ENCODE data around the gene MT2A. TPM values are rescaled to one million over a fixed set of nuclear protein-coding genes. Genes with fewer than 3 reads are reported as not detected.

The MT2A gene
- total and polyA plus RNA-seq, 8 donors: 71.0 to 495 (median 198) TPM

- FAIRE-seq: no peak
- H3K9me3 ChIP-seq: no peaks in the 10 kb centered on the region
- H3K27ac ChIP-seq: no peak overlapping the region
- intact Hi-C loops (cut with DNase I): no loop called here
- no peak for DNase-seq
- 81 to 88% methylated on average over 1 of the region's 1 CpG for WGBS, 2 donors
- H3K36me3 ChIP-seq: no peaks in the 10 kb centered on the region
- no peaks in the 10 kb centered on the region for H3K27me3 ChIP-seq
- ATAC-seq: no peak
- peaks cover 0 to 18% (median 0%) of the 10 kb centered on the region in 3 donors for H3K4me1 ChIP-seq
- TF ChIP-seq, protein P1, sequence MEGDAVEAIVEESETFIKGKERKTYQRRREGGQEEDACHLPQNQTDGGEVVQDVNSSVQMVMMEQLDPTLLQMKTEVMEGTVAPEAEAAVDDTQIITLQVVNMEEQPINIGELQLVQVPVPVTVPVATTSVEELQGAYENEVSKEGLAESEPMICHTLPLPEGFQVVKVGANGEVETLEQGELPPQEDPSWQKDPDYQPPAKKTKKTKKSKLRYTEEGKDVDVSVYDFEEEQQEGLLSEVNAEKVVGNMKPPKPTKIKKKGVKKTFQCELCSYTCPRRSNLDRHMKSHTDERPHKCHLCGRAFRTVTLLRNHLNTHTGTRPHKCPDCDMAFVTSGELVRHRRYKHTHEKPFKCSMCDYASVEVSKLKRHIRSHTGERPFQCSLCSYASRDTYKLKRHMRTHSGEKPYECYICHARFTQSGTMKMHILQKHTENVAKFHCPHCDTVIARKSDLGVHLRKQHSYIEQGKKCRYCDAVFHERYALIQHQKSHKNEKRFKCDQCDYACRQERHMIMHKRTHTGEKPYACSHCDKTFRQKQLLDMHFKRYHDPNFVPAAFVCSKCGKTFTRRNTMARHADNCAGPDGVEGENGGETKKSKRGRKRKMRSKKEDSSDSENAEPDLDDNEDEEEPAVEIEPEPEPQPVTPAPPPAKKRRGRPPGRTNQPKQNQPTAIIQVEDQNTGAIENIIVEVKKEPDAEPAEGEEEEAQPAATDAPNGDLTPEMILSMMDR (IDR thresholded peaks at IDR 0.05): no peak
- H3K4me3 ChIP-seq: no peak overlapping the region
Measured at GRCh38 chr16:56605475-56605874, 2.9 kb upstream of the MT2A start.

DNA sequence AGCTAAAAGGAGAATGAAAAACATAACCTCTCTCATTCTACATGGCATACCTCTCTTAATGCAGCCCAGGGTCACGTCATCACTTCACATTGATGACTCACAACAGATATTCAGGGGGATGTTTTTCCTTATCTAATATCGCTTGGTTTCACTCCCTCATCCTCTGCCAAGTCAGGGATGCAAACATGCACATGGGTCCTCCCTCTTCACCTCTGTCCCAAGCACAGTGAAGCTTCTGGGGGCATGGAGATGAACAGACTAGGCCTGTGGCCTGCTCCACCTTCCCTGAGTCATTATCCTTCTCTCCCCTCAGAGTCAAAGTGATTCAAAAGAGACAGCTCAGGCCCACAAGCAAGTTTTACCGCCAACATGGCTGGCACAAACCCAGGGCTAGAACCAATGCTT, 2.3 kb upstream of the MT2A start:
- DNase-seq (no peak), FAIRE-seq (no peak), ATAC-seq (no peak)
- peaks cover 0 to 20% (median 0%) of the 10 kb centered on the region in 3 donors for H3K4me1 ChIP-seq
- no peaks in the 10 kb centered on the region for H3K9me3 ChIP-seq
- TF ChIP-seq, protein P1 (IDR thresholded peaks at IDR 0.05): no peak
- WGBS, 2 donors: 82 to 84% methylated on average over 3 of the region's 3 CpGs
- intact Hi-C loops (cut with DNase I): no loop called here
- H3K27ac ChIP-seq: peak overlapping the region; percentile 78 to 94 (median 90)
- no peaks in the 10 kb centered on the region for H3K36me3 ChIP-seq
- no peak overlapping the region for H3K4me3 ChIP-seq
- no peaks in the 10 kb centered on the region for H3K27me3 ChIP-seq

- 39 to 53% methylated on average over 8 of the region's 8 CpGs for WGBS, 2 donors
- DNase-seq: peak in 1 of 6 donors; percentile 38
- ATAC-seq: no peak
Measured at GRCh38 chr16:56606476-56607108, 1.8 kb upstream of the MT2A start.

GRCh38 chr16:56607109-56607618, 1.2 kb upstream of the MT2A start:
- no peaks in the 10 kb centered on the region for H3K9me3 ChIP-seq
- 76 to 83% methylated on average over 14 of the region's 14 CpGs for WGBS, 2 donors
- DNase-seq (peak in 3 of 6 donors; percentile 44 to 58 (median 52)), FAIRE-seq (no peak), ATAC-seq (peak in 3 of 4 donors; percentile 1 to 15 (median 1))
- peak overlapping the region; percentile 78 to 94 (median 90) for H3K27ac ChIP-seq
- peaks cover 0 to 20% (median 0%) of the 10 kb centered on the region in 3 donors for H3K4me1 ChIP-seq
- H3K36me3 ChIP-seq: no peaks in the 10 kb centered on the region
- H3K4me3 ChIP-seq: no peak overlapping the region
- TF ChIP-seq, protein P1 (IDR thresholded peaks at IDR 0.05): no peak
- H3K27me3 ChIP-seq: no peaks in the 10 kb centered on the region
- intact Hi-C loops (cut with DNase I): no loop called here

More at GRCh38 chr16:56606476-56607108, 1.8 kb upstream of the MT2A start:
- TF ChIP-seq, protein P1 (IDR thresholded peaks at IDR 0.05): no peak
- Histone ChIP-seq H3K4me1 (peaks cover 0 to 20% (median 0%) of the 10 kb centered on the region in 3 donors), H3K27ac (peak overlapping the region; percentile 78 to 94 (median 90)), H3K4me3 (no peak overlapping the region), H3K27me3 (no peaks in the 10 kb centered on the region), H3K36me3 (no peaks in the 10 kb centered on the region), H3K9me3 (no peaks in the 10 kb centered on the region)
- no peak for FAIRE-seq
- intact Hi-C loops (cut with DNase I): no loop called here

DNA sequence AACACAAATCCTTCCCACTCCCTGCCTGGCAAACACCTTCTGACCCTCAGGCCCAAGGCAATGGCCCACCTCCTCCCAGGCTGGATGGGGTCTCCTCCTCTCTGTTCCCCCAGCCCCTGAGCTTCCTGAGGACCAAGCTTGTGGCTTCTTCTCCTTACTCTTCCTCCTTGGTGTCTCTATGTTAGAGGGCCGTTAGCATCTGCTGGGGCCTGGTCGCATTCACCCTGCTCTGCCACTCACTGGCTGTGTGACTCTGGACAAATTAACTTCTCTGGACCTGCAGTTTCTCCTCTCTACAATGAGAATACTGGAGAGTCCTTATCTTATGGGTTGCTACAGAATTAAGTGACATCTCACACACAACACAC, 725 bp upstream of the MT2A start:
- Histone ChIP-seq H3K4me1 (peaks cover 0 to 20% (median 0%) of the 10 kb centered on the region in 3 donors), H3K27me3 (no peaks in the 10 kb centered on the region), H3K9me3 (no peaks in the 10 kb centered on the region), H3K36me3 (no peaks in the 10 kb centered on the region), H3K27ac (peak overlapping the region; percentile 78 to 94 (median 90)), H3K4me3 (peak overlapping the region in 2 of 4 donors; percentile 46 to 56)
- DNase-seq: no peak
- 81 to 85% methylated on average over 2 of the region's 2 CpGs for WGBS, 2 donors
- TF ChIP-seq, protein P1 (IDR thresholded peaks at IDR 0.05): no peak
- no peak for FAIRE-seq
- intact Hi-C loops (cut with DNase I): no loop called here
- no peak for ATAC-seq
